T-helper 2 cell treated with Interferon-gamma antibody and Interleukin-4, amounts not matched to agents 100 ng/mL and 5 ng/mL, for 36 hours (primary cell): Measurements from ENCODE around the gene ASB1. TPM values are rescaled to one million over a fixed set of nuclear protein-coding genes. Genes with fewer than 3 reads are reported as not detected.
"Not testable (repeated sequence)": the region's sequence is repeated elsewhere in the genome, so short reads cannot be mapped to it uniquely, and the experiment has no call there.

Experiments
- intact Hi-C: fragments of 100-400 bp; cut with micrococcal nuclease; formaldehyde crosslinking; loops from one replicate; pipeline ENCODE4 v1.15.1; 2023
- total RNA-seq: library from RNA; stranded (reverse); gene quantifications from 2 replicates; pipeline ENCODE4 v1.2.3, GENCODE V29; 2022

The ASB1 gene
- total RNA-seq, 1 donor from 2014 or later = 32.9 TPM

GRCh38 chr2:238403632-238404405 lies 22.9 kb upstream of the ASB1 start:
- intact Hi-C loops = no loop called here

- intact Hi-C loops = no loop called here
Measured at GRCh38 chr2:238404406-238405216, 22.1 kb upstream of the ASB1 start.

GRCh38 chr2:238405217-238405555 lies 21.5 kb upstream of the ASB1 start:
- intact Hi-C loops = not testable (repeated sequence)

- intact Hi-C loops = no loop called here
Measured at GRCh38 chr2:238406221-238406997, 20.3 kb upstream of the ASB1 start.

GRCh38 chr2:238406998-238407285 lies 19.8 kb upstream of the ASB1 start:
- intact Hi-C loops = no loop called here

- intact Hi-C loops = no loop called here
Measured at GRCh38 chr2:238407566-238407965, 19.2 kb upstream of the ASB1 start.

GRCh38 chr2:238408615-238409340 lies 17.9 kb upstream of the ASB1 start:
- intact Hi-C loops = no loop called here

- intact Hi-C loops = no loop called here
Measured at GRCh38 chr2:238409341-238410199, 17.2 kb upstream of the ASB1 start.

- intact Hi-C loops = no loop called here
Measured at GRCh38 chr2:238412067-238412767, 14.5 kb upstream of the ASB1 start.

GRCh38 chr2:238413368-238413767 lies 13.4 kb upstream of the ASB1 start:
- intact Hi-C loops = no loop called here

GRCh38 chr2:238415036-238415764 lies 11.5 kb upstream of the ASB1 start:
- intact Hi-C loops = no loop called here

- intact Hi-C loops = no loop called here
Measured at GRCh38 chr2:238415893-238416292, 10.8 kb upstream of the ASB1 start.

GRCh38 chr2:238418196-238418998 lies 8.3 kb upstream of the ASB1 start:
- intact Hi-C loops = no loop called here

GRCh38 chr2:238418999-238419546 lies 7.7 kb upstream of the ASB1 start:
- intact Hi-C loops = no loop called here

- intact Hi-C loops = loop anchor here (10.0 kb wide), 1 partner anchor 46 kb away; no protein-coding TSS in a partner anchor
Measured at GRCh38 chr2:238420442-238420841, 6.3 kb upstream of the ASB1 start.

GRCh38 chr2:238420878-238421694 lies 5.6 kb upstream of the ASB1 start:
- intact Hi-C loops = loop anchor here (10.0 kb wide), 1 partner anchor 46 kb away; no protein-coding TSS in a partner anchor

- intact Hi-C loops = loop anchor here (10.0 kb wide), 1 partner anchor 47 kb away; no protein-coding TSS in a partner anchor
Measured at GRCh38 chr2:238421695-238422035, 5.1 kb upstream of the ASB1 start.
